Smooth muscle cell (in vitro differentiated cells): ENCODE results near the gene NUDT4. TPM values are rescaled to one million over a fixed set of nuclear protein-coding genes. Genes with fewer than 3 reads are reported as not detected.

Experiments
- DNase-seq: peaks from one replicate; lab custom pipeline; 2025; ENCODE audit not compliant: unreplicated experiment; lab: John Stamatoyannopoulos, UW
- H2AFZ ChIP-seq: fragments of 200-600 bp; sonication (generic); 2 replicates; pipeline ENCODE4 v1.6.0; 2016; ENCODE audit warnings: antibody characterized with exemption, low read depth, mild to moderate bottlenecking
- H3F3A ChIP-seq: fragments of 200-600 bp; sonication (generic); 2 replicates; pipeline ENCODE4 v1.6.0; 2017; ENCODE audit warnings: antibody characterized with exemption, low read depth
- H3K27ac ChIP-seq: fragments of 200-600 bp; sonication (generic); 2 replicates; pipeline ENCODE4 v1.5.1; 2016; ENCODE audit warnings: low read depth, mild to moderate bottlenecking
- H3K27me3 ChIP-seq: fragments of 200-600 bp; sonication (generic); 2 replicates; pipeline ENCODE4 v1.6.1; 2016; ENCODE audit warnings: low read depth, mild to moderate bottlenecking
- H3K36me3 ChIP-seq: fragments of 200-600 bp; sonication (generic); 2 replicates; pipeline ENCODE4 v1.5.1; 2016; ENCODE audit warnings: low read depth
- H3K4me1 ChIP-seq: fragments of 200-600 bp; sonication (generic); 2 replicates; pipeline ENCODE4 v1.5.1; 2016; ENCODE audit warnings: low read depth
- H3K4me2 ChIP-seq: fragments of 200-600 bp; sonication (generic); 2 replicates; pipeline ENCODE4 v1.6.0; 2016; ENCODE audit warnings: mild to moderate bottlenecking
- H3K4me3 ChIP-seq: fragments of 200-600 bp; sonication (generic); 2 replicates; pipeline ENCODE4 v1.5.1; 2016; ENCODE audit warnings: mild to moderate bottlenecking
- H3K79me2 ChIP-seq: fragments of 200-600 bp; sonication (generic); 2 replicates; pipeline ENCODE4 v1.6.0; 2016; ENCODE audit warnings: low read depth, mild to moderate bottlenecking
- H3K9ac ChIP-seq: fragments of 200-600 bp; sonication (generic); 2 replicates; pipeline ENCODE4 v1.6.0; 2016; ENCODE audit warnings: low read depth
- H3K9me3 ChIP-seq: fragments of 200-600 bp; sonication (generic); replicated peaks from 2 replicates; pipeline ENCODE4 v1.5.1; 2016; ENCODE audit warnings: low read depth
- H4K20me1 ChIP-seq: fragments of 200-600 bp; sonication (generic); 2 replicates; pipeline ENCODE4 v1.6.0; 2016; ENCODE audit warnings: low read depth
- CTCF ChIP-seq: fragments of 200-600 bp; sonication (generic); IDR thresholded peaks from 2 replicates; pipeline ENCODE4 v1.5.1; 2017; ENCODE audit warnings: borderline replicate concordance, mild to moderate bottlenecking, antibody characterized with exemption; ENCODE audit not compliant: insufficient read depth, poor library complexity, severe bottlenecking
- WGBS: methylation state at CpG from one replicate; pipeline ENCODE4 v1.1.7; 2016; ENCODE audit warnings: low lambda C conversion rate; 5-methylcytosine and 5-hydroxymethylcytosine counted together
- polyA plus RNA-seq: library from polyadenylated mRNA; unstranded; fragments of >200 nt; fragmentation: Nextera tagmentation; extraction: Ambion mirVana; gene quantifications from 2 replicates; pipeline ENCODE4 v1.2.1, GENCODE V29; 2016
- total RNA-seq: library from RNA; depleted of rRNA; stranded (reverse); fragments of >200 nt; gene quantifications from 2 replicates; pipeline ENCODE4 v1.2.3, GENCODE V29; 2014

Gene NUDT4
- total and polyA plus RNA-seq, 2 experiments from 2014 or later = 53.9 to 83.2 TPM

GRCh38 chr12:93358821-93359220 is 18.9 kb upstream of the NUDT4 start:
- Histone ChIP-seq H3K4me2 (no peak overlapping the region), H3K27ac (no peak overlapping the region), H2AFZ (no peak overlapping the region), H3K4me3 (no peak overlapping the region), H3K9ac (no peak overlapping the region), H3K9me3 (no peaks in the 10 kb centered on the region), H3K36me3 (no peaks in the 10 kb centered on the region), H3K4me1 (no peaks in the 10 kb centered on the region), H4K20me1 (no peaks in the 10 kb centered on the region), H3K79me2 (no peaks in the 10 kb centered on the region), H3K27me3 (no peaks in the 10 kb centered on the region), H3F3A (no peaks in the 10 kb centered on the region)
- WGBS = 100% methylated on average over 2 of the region's 2 CpGs
- no peak for DNase-seq
- TF ChIP-seq CTCF = no peak

- Histone ChIP-seq H3K4me3 (no peak overlapping the region), H3K9me3 (no peaks in the 10 kb centered on the region), H3K4me2 (no peak overlapping the region), H3K4me1 (no peaks in the 10 kb centered on the region), H3K36me3 (no peaks in the 10 kb centered on the region), H3K79me2 (no peaks in the 10 kb centered on the region), H3K9ac (no peak overlapping the region), H4K20me1 (no peaks in the 10 kb centered on the region), H3F3A (no peaks in the 10 kb centered on the region), H3K27me3 (no peaks in the 10 kb centered on the region), H2AFZ (no peak overlapping the region), H3K27ac (no peak overlapping the region)
- WGBS = 91% methylated on average over 2 of the region's 2 CpGs
- DNase-seq = no peak
- no peak for TF ChIP-seq CTCF
Measured at GRCh38 chr12:93360688-93361087, 17.0 kb upstream of the NUDT4 start.

GRCh38 chr12:93361151-93361919 is 16.4 kb upstream of the NUDT4 start:
- no peaks in the 10 kb centered on the region for H4K20me1 ChIP-seq
- no peak overlapping the region for H3K4me2 ChIP-seq

More at GRCh38 chr12:93361151-93361919, 16.4 kb upstream of the NUDT4 start:
- Histone ChIP-seq H3K79me2 (no peaks in the 10 kb centered on the region), H3K36me3 (no peaks in the 10 kb centered on the region), H3K9ac (no peak overlapping the region), H3K9me3 (no peaks in the 10 kb centered on the region), H3K4me1 (no peaks in the 10 kb centered on the region), H3F3A (peaks cover 4% of the 10 kb centered on the region), H3K27ac (no peak overlapping the region), H3K27me3 (no peaks in the 10 kb centered on the region), H3K4me3 (no peak overlapping the region), H2AFZ (no peak overlapping the region)
- no peak for DNase-seq
- WGBS = 86% methylated on average over 5 of the region's 5 CpGs
- no peak for TF ChIP-seq CTCF
